IPS-NIHi11 (cell line): Measurements from ENCODE around the gene RBMS1.

Experiments
- DNase-seq: peaks from one replicate; pipeline ENCODE4 v3.0.0; 2012; ENCODE audit warnings: mixed read lengths, low spot score

RBMS1 gene

GRCh38 chr2:160301420-160301819, 192.2 kb downstream of the RBMS1 start:
- no peak for DNase-seq

- DNase-seq: no peak
These were observed 193.4 kb downstream of the RBMS1 start for GRCh38 chr2:160300203-160300602.

GRCh38 chr2:160299540-160299939, 194.1 kb downstream of the RBMS1 start:
- DNase-seq: no peak

- DNase-seq: no peak
These were observed 194.6 kb downstream of the RBMS1 start for GRCh38 chr2:160298960-160299359.

GRCh38 chr2:160295519-160296207, 197.9 kb downstream of the RBMS1 start:
- DNase-seq: no peak

GRCh38 chr2:160294889-160295288, 198.7 kb downstream of the RBMS1 start:
- DNase-seq: no peak

GRCh38 chr2:160294339-160294803, 199.2 kb downstream of the RBMS1 start:
- no peak for DNase-seq

GRCh38 chr2:160293391-160294091, 200.1 kb downstream of the RBMS1 start:
- DNase-seq: no peak

- no peak for DNase-seq
These were observed 201.4 kb downstream of the RBMS1 start for GRCh38 chr2:160292225-160292624.

- DNase-seq: no peak
These were observed 202.2 kb downstream of the RBMS1 start for GRCh38 chr2:160291382-160291781.

GRCh38 chr2:160290598-160290997, 203.0 kb downstream of the RBMS1 start:
- DNase-seq: no peak

GRCh38 chr2:160289831-160290230, 203.8 kb downstream of the RBMS1 start:
- DNase-seq: no peak

- no peak for DNase-seq
These were observed 204.5 kb downstream of the RBMS1 start for GRCh38 chr2:160289126-160289525.

GRCh38 chr2:160288324-160288723, 205.3 kb downstream of the RBMS1 start:
- no peak for DNase-seq

- DNase-seq: no peak
These were observed 206.1 kb downstream of the RBMS1 start for GRCh38 chr2:160287476-160287875.

GRCh38 chr2:160286551-160286950, 207.1 kb downstream of the RBMS1 start:
- DNase-seq: no peak

GRCh38 chr2:160283675-160284074, 209.9 kb downstream of the RBMS1 start:
- DNase-seq: no peak

- DNase-seq: no peak
These were observed 211.5 kb downstream of the RBMS1 start for GRCh38 chr2:160282063-160282580.

GRCh38 chr2:160281213-160281612, 212.4 kb downstream of the RBMS1 start:
- no peak for DNase-seq

- DNase-seq: no peak
These were observed 213.7 kb downstream of the RBMS1 start for GRCh38 chr2:160279813-160280465.

- no peak for DNase-seq
These were observed 214.8 kb downstream of the RBMS1 start for GRCh38 chr2:160278879-160279177.

- no peak for DNase-seq
These were observed 215.3 kb downstream of the RBMS1 start for GRCh38 chr2:160278101-160278878.
